HEK293T (cell line): ENCODE measurements around the gene ITPKC.

Source experiments
- BHLHE40 ChIP-seq: fragments of 450-650 bp; IDR thresholded peaks from 2 replicates; pipeline ENCODE4 v1.6.1; 2016; ENCODE audit warnings: mild to moderate bottlenecking, moderate library complexity, borderline replicate concordance
- ELF4 ChIP-seq: fragments of 450-650 bp; IDR thresholded peaks from 2 replicates; pipeline ENCODE4 v1.6.1; 2017; ENCODE audit warnings: antibody characterized with exemption
- FOXA1 ChIP-seq: fragments of 450-650 bp; IDR thresholded peaks from 2 replicates; pipeline ENCODE4 v1.6.1; 2016; ENCODE audit warnings: mild to moderate bottlenecking
- LEF1 ChIP-seq: fragments of 450-650 bp; IDR thresholded peaks from 2 replicates; pipeline ENCODE4 v1.6.1; 2017; ENCODE audit warnings: mild to moderate bottlenecking, borderline replicate concordance
- SUZ12 ChIP-seq: fragments of 450-650 bp; IDR thresholded peaks from 2 replicates; pipeline ENCODE4 v1.6.1; 2016; ENCODE audit warnings: mild to moderate bottlenecking
- ZNF384 ChIP-seq: fragments of 450-650 bp; IDR thresholded peaks from 2 replicates; pipeline ENCODE4 v1.6.1; 2016

- TF ChIP-seq SUZ12 (no peak), ZNF384 (no peak), BHLHE40 (no peak), FOXA1 (no peak), LEF1 (no peak), ELF4 (no peak)
Observed at GRCh38 chr19:40713939-40714338, 3.0 kb upstream of the ITPKC start.
